SK-N-MC (cell line): ENCODE results near the gene DCAF4.
"Not testable (repeated sequence)": the region's sequence is repeated elsewhere in the genome, so short reads cannot be mapped to it uniquely, and the experiment has no call there.

Experiments used
- EZH2 ChIP-seq: fragments of 200-600 bp; sonication (generic); IDR thresholded peaks from one replicate; pipeline ENCODE4 v1.6.1; 2017; ENCODE audit warnings: antibody characterized with exemption
- FOXP2 ChIP-seq: optimal IDR thresholded peaks from 2 replicates; pipeline ENCODE3; 2011; ENCODE audit warnings: mild to moderate bottlenecking, moderate library complexity; ENCODE audit not compliant: insufficient read depth; ENCODE audit errors: extremely low read length, control extremely low read depth
- POLR2AphosphoS5 ChIP-seq: IDR thresholded peaks from 2 replicates; pipeline ENCODE4 v1.6.1; 2012; ENCODE audit warnings: mild to moderate bottlenecking, low read depth, low read length, borderline replicate concordance

GRCh38 chr14:72962336-72962754, 36.1 kb downstream of the DCAF4 start:
- not testable (repeated sequence) for TF ChIP-seq POLR2AphosphoS5, EZH2, FOXP2
